Nephron (organoid): ENCODE results near the gene GPC4.

Experiments
- H3K27ac Mint-ChIP-seq, 3 experiments: 2 replicates each; pipeline ENCODE4 v1.8.0; 2020; ENCODE audit warnings: mixed read lengths in 3 of 3, mild to moderate bottlenecking in 2 of 3, moderate library complexity in 1 of 3
- H3K27me3 Mint-ChIP-seq: 2 replicates; pipeline ENCODE4 v1.8.0; 2021; ENCODE audit warnings: low read depth, mild to moderate bottlenecking, moderate library complexity, mixed read lengths
- H3K36me3 Mint-ChIP-seq: 2 replicates; pipeline ENCODE4 v1.8.0; 2020; ENCODE audit warnings: low read depth, mixed read lengths
- H3K4me1 Mint-ChIP-seq: 2 replicates; pipeline ENCODE4 v1.8.0; 2020; ENCODE audit warnings: mixed read lengths
- H3K4me3 Mint-ChIP-seq, 3 experiments: 2 replicates each; pipeline ENCODE4 v1.8.0; 2020; ENCODE audit warnings: mild to moderate bottlenecking in 3 of 3, mixed read lengths in 3 of 3, moderate library complexity in 2 of 3
- H3K9me3 Mint-ChIP-seq: 2 replicates; pipeline ENCODE4 v1.8.0; 2020; ENCODE audit warnings: mixed read lengths
- TF ChIP-seq, protein P1 (sequence below), 3 experiments: fragments of 200-600 bp; sonication (generic); IDR thresholded peaks; one replicate each; pipeline ENCODE4 v1.5.0; 2021; ENCODE audit warnings: antibody characterized with exemption in 3 of 3; ENCODE audit not compliant: unreplicated experiment in 3 of 3

Gene GPC4

DNA sequence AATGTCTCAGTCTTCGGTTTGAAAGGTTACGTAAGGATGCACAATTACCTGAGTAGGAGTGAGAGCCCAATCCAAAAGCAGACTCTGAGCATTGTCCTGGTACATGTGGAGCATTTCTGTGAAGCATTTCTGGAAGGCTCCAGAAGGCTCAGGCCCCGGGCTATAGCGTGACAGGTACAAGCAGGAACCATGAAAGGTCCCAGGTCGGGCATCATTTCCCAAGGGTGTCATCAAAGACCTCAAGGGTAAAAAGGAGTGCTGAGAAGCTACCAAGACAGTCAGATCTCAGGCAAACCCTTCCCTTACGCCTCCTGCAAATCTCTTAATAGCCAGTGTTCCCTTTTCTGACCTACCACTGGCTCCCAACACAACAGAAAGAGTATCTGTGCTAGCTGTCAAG is 30.8 kb downstream of the GPC4 start:
- Mint-ChIP-seq H3K9me3 (no peaks in the 10 kb centered on the region), H3K4me3 (no peak overlapping the region), H3K4me1 (peaks cover 42% of the 10 kb centered on the region), H3K27me3 (no peaks in the 10 kb centered on the region), H3K36me3 (no peaks in the 10 kb centered on the region), H3K27ac (peak overlapping the region in 1 of 3 experiments; percentile 46)
- TF ChIP-seq, protein P1, sequence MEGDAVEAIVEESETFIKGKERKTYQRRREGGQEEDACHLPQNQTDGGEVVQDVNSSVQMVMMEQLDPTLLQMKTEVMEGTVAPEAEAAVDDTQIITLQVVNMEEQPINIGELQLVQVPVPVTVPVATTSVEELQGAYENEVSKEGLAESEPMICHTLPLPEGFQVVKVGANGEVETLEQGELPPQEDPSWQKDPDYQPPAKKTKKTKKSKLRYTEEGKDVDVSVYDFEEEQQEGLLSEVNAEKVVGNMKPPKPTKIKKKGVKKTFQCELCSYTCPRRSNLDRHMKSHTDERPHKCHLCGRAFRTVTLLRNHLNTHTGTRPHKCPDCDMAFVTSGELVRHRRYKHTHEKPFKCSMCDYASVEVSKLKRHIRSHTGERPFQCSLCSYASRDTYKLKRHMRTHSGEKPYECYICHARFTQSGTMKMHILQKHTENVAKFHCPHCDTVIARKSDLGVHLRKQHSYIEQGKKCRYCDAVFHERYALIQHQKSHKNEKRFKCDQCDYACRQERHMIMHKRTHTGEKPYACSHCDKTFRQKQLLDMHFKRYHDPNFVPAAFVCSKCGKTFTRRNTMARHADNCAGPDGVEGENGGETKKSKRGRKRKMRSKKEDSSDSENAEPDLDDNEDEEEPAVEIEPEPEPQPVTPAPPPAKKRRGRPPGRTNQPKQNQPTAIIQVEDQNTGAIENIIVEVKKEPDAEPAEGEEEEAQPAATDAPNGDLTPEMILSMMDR (IDR thresholded peaks at IDR 0.05; ENCODE audit: unreplicated experiment in 3 of 3) = no peak

DNA sequence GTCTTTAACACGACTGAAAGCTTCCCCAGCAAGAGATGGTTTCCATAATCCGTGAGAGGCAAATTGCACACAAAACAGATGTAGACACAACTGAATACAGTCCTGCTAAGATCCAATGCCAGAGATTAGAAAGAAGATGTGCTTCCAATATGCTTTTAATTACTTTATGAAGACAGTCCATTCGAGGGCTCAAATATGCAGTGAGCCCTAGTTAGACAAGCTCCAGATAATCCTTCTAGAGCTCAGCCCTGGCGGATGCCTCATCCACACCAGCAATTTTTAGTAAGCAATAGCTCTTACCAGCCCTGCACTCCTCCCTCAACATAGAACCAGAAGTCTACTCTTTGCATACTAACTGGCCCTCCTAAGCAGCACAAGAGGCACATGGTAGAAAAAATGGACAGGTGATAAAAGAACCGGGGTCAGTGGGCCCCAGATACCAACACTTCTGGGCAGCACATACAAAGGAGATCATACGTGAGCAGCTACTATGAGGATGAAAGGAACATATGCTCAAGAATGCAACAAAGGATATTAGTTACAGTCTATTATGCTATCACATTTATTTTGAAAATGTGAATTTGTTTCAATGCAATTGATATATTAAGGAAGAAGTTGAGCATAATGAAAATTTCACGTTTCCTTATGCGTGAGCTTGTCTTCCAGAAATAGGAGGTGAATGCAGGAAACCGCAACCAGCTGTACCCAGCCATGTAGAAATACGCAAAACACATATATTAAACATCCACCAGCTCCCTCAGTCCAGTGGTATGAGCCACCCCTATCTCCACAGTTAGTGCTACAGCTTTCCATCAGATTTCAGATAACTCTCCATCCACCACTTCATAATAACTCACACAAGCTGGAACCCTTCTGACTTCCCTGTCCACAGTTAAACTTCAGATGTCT is 34.3 kb downstream of the GPC4 start:
- TF ChIP-seq, protein P1 (IDR thresholded peaks at IDR 0.05; ENCODE audit: unreplicated experiment in 3 of 3) = no peak
- H3K9me3 Mint-ChIP-seq = no peaks in the 10 kb centered on the region
- no peaks in the 10 kb centered on the region for H3K27me3 Mint-ChIP-seq
- H3K4me1 Mint-ChIP-seq = peaks cover 55% of the 10 kb centered on the region
- H3K4me3 Mint-ChIP-seq = no peak overlapping the region
- H3K27ac Mint-ChIP-seq = peak overlapping the region in 2 of 3 experiments; percentile 52
- H3K36me3 Mint-ChIP-seq = no peaks in the 10 kb centered on the region

DNA sequence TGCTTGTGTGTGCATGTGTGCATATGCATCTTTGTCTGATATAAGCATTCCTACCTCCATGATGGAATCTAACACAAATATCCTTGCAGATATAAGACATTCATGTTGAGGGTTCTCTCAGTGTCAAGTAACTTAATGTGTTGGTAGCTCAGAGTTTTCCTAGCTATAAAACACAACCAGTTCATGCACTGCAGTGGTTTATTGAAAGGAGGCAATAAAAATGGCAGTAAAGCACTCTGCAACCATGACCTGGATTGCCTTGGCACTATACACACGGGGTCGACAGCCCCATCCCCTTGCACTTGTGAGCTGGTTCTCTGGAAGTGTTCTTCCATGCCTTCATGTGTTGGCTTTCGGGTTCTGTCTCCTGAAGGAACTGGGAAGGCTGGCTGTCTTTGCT is 38.9 kb downstream of the GPC4 start:
- peak overlapping the region; percentile 79 to 94 (median 82) for H3K27ac Mint-ChIP-seq
- H3K4me3 Mint-ChIP-seq = peak overlapping the region in 1 of 3 experiments; percentile 14
- no peaks in the 10 kb centered on the region for H3K9me3 Mint-ChIP-seq
- H3K27me3 Mint-ChIP-seq = no peaks in the 10 kb centered on the region
- no peaks in the 10 kb centered on the region for H3K36me3 Mint-ChIP-seq
- H3K4me1 Mint-ChIP-seq = peaks cover 72% of the 10 kb centered on the region
- TF ChIP-seq, protein P1 (IDR thresholded peaks at IDR 0.05; ENCODE audit: unreplicated experiment in 3 of 3) = no peak

DNA sequence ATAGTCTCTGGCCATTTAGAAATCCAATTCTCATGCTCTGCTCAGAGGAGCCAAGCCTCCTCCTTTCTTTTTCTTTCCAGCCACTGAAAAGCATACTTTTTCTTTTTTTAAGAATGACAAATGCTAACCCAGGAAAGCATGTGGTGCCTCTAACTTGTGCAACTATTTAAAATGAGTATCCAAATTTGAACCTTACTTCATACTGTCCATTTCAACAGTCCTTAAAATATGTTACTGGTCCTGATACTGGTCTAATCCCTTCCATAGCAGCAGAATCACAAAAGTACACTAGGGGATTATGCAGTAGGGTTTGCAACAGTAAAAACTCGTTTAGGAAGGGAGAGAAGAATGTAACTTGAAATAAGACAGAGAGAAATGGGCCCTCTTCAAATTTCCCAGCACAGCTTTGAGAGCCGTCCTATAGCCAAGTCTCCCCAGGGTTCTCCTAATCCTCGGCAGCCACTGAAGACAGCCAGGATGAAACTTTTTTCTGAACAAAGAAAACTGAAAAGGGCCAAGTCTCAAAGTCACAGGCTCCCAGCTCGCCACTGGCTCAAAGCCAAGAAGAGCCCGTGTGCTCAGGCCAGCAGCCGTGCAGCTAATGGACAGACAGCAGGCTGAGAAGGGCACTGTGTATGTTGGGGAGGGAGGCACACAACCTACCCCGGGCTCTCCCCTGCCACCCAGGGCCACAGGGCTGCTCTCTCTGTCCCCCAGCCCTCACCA is 39.5 kb downstream of the GPC4 start:
- Mint-ChIP-seq H3K27ac (peak overlapping the region; percentile 79 to 94 (median 82)), H3K9me3 (no peaks in the 10 kb centered on the region), H3K27me3 (no peaks in the 10 kb centered on the region), H3K4me3 (peak overlapping the region in 1 of 3 experiments; percentile 45), H3K4me1 (peaks cover 72% of the 10 kb centered on the region), H3K36me3 (no peaks in the 10 kb centered on the region)
- TF ChIP-seq, protein P1 (IDR thresholded peaks at IDR 0.05; ENCODE audit: unreplicated experiment in 3 of 3) = no peak

DNA sequence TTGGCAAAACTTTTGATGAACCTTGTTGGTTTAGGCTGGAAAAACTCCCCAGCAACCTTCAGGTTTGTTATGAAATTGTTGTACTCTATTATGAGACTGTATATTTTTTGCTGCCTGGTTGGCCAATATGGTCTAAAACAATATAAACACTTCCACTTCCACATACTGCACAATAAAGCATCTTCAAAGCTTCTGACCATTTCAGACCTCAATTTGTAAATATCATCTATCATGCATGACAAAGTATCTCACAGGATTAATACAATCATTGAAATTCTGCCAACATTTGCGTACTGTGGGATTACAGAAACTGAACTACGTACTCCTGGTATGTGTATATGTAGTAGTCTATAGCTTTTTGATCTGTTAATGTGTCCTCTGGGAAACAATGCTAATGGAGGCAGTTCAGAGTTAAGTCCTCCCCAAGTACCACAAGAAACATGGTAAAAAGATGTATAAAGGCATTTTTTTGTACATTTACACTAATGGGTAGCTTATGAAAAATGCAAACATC is 40.4 kb downstream of the GPC4 start:
- peak overlapping the region; percentile 2 to 82 (median 52) for H3K27ac Mint-ChIP-seq
- no peaks in the 10 kb centered on the region for H3K36me3 Mint-ChIP-seq
- TF ChIP-seq, protein P1 (IDR thresholded peaks at IDR 0.05; ENCODE audit: unreplicated experiment in 3 of 3) = no peak
- no peaks in the 10 kb centered on the region for H3K9me3 Mint-ChIP-seq
- no peak overlapping the region for H3K4me3 Mint-ChIP-seq
- no peaks in the 10 kb centered on the region for H3K27me3 Mint-ChIP-seq
- H3K4me1 Mint-ChIP-seq = peaks cover 75% of the 10 kb centered on the region
